Measurements from ENCODE around the gene ARHGAP6.

The ARHGAP6 gene

GRCh38 chrX:11406109-11406765, 259.5 kb downstream of the ARHGAP6 start:
- TF ChIP-seq CTCF (conservative IDR thresholded peaks at IDR 0.05; ENCODE audit: low read depth): no peak
- no peak overlapping the region for H3K27ac ChIP-seq
- ChIA-PET CTCF (no interaction called here), POLR2A (ENCODE audit: low non-redundant PET) (no interaction called here)
- no peak for DNase-seq (ENCODE audit: low spot score)

- ChIA-PET POLR2A (ENCODE audit: low non-redundant PET) (no interaction called here), CTCF (no interaction called here)
- TF ChIP-seq CTCF (conservative IDR thresholded peaks at IDR 0.05; ENCODE audit: low read depth): no peak
- DNase-seq (ENCODE audit: low spot score): no peak
- H3K27ac ChIP-seq: no peak overlapping the region
Observed at GRCh38 chrX:11403631-11404030, 262.1 kb downstream of the ARHGAP6 start.

- no peak for DNase-seq (ENCODE audit: low spot score)
- POLR2A ChIA-PET (ENCODE audit: low non-redundant PET): no interaction called here
- no peak overlapping the region for H3K27ac ChIP-seq
- TF ChIP-seq CTCF (conservative IDR thresholded peaks at IDR 0.05; ENCODE audit: low read depth): no peak
- CTCF ChIA-PET: no interaction called here
Observed at GRCh38 chrX:11401966-11402365, 263.8 kb downstream of the ARHGAP6 start.

- DNase-seq (ENCODE audit: low spot score): no peak
- ChIA-PET POLR2A (ENCODE audit: low non-redundant PET) (no interaction called here), CTCF (no interaction called here)
- H3K27ac ChIP-seq: no peak overlapping the region
- TF ChIP-seq CTCF (conservative IDR thresholded peaks at IDR 0.05; ENCODE audit: low read depth): no peak
Observed at GRCh38 chrX:11399489-11400094, 266.1 kb downstream of the ARHGAP6 start.

GRCh38 chrX:11398785-11399184, 266.9 kb downstream of the ARHGAP6 start:
- DNase-seq (ENCODE audit: low spot score): no peak
- H3K27ac ChIP-seq: no peak overlapping the region
- TF ChIP-seq CTCF (conservative IDR thresholded peaks at IDR 0.05; ENCODE audit: low read depth): no peak
- ChIA-PET CTCF (no interaction called here), POLR2A (ENCODE audit: low non-redundant PET) (no interaction called here)

GRCh38 chrX:11398139-11398538, 267.6 kb downstream of the ARHGAP6 start:
- ChIA-PET POLR2A (ENCODE audit: low non-redundant PET) (no interaction called here), CTCF (no interaction called here)
- no peak overlapping the region for H3K27ac ChIP-seq
- TF ChIP-seq CTCF (conservative IDR thresholded peaks at IDR 0.05; ENCODE audit: low read depth): no peak
- DNase-seq (ENCODE audit: low spot score): no peak
